HCT116 (cell line): Measurements from ENCODE around the gene CUEDC1. TPM values are rescaled to one million over a fixed set of nuclear protein-coding genes. Genes with fewer than 3 reads are reported as not detected.

Experiments used
- ATAC-seq: fragments of 200-7000 bp; cut with Tn5 transposase; 2 replicates; pipeline ENCODE4 v1.9.1; 2020; ENCODE audit warnings: mild to moderate bottlenecking, moderate library complexity
- BruUV-seq: library from RNA; stranded (reverse); fragments of 400-500 nt; replicated peaks from 2 replicates; lab custom pipeline; 2021; lab: Mats Ljungman, UMichigan
- CTCF ChIA-PET: fragments of 300-600 bp; sonication (Branson Sonifier 250); formaldehyde crosslinking; loops from one replicate; lab custom pipeline; 2021; ENCODE audit warnings: antibody characterized with exemption; lab: Charles Lee
- POLR2A ChIA-PET: fragments of 300-600, 350-600 bp; sonication (Branson Sonifier 250); formaldehyde crosslinking; loops from one replicate; lab custom pipeline; 2021; ENCODE audit warnings: antibody characterized with exemption; lab: Charles Lee
- RAD21 ChIA-PET, 2 experiments: fragments of 300-600 bp; sonication (Branson Sonifier 250); formaldehyde crosslinking; loops; one replicate each; lab custom pipeline; 2023; ENCODE audit warnings: low total read pairs in 2 of 2; ENCODE audit not compliant: uncharacterized antibody in 2 of 2, unreplicated experiment in 2 of 2, low non-redundant PET in 1 of 2; lab: Charles Lee
- DNase-seq: peaks from one replicate; pipeline ENCODE4 v3.0.0-alpha.2; 2010; ENCODE audit warnings: low read depth, low spot score
- H2AFZ ChIP-seq: fragments of 200-600 bp; shearing (Covaris generic), sonication (generic); 2 replicates; pipeline ENCODE4 v1.6.1; 2017; ENCODE audit warnings: low read depth, mixed run types, mixed read lengths, antibody characterized with exemption, low read length; ENCODE audit not compliant: poor library complexity, severe bottlenecking
- H3K27ac ChIP-seq: 2 replicates; pipeline ENCODE4 v1.5.1; 2012; ENCODE audit warnings: low read depth, low read length
- H3K27me3 ChIP-seq: fragments of 200-600 bp; sonication (generic); 2 replicates; pipeline ENCODE4 v1.6.1; 2016; ENCODE audit warnings: mixed run types, low read length, mixed read lengths; ENCODE audit not compliant: insufficient read depth
- H3K36me3 ChIP-seq, 2 experiments: fragments of 200-500 bp in 1 of 2; fragments of 200-600 bp in 1 of 2; sonication (Bioruptor generic) in 1 of 2; sonication (generic) in 1 of 2; 2 replicates each; pipeline versions ENCODE4 v1.5.1 to v1.6.1; 2014 to 2016; ENCODE audit warnings: low read length in 2 of 2, inconsistent platforms in 1 of 2, mixed read lengths in 1 of 2, mixed run types in 1 of 2; ENCODE audit not compliant: insufficient read depth in 2 of 2, control insufficient read depth in 1 of 2
- H3K4me1 ChIP-seq, 2 experiments: fragments of 200-600 bp in 1 of 2; sonication (generic) in 1 of 2; 2 replicates each; pipeline versions ENCODE4 v1.5.1 to v1.6.1; 2012 to 2017; ENCODE audit warnings: low read length in 2 of 2, inconsistent platforms in 1 of 2, mild to moderate bottlenecking in 1 of 2, mixed read lengths in 1 of 2, mixed run types in 1 of 2, moderate library complexity in 1 of 2; ENCODE audit not compliant: insufficient read depth in 2 of 2, control insufficient read depth in 1 of 2
- H3K4me2 ChIP-seq: fragments of 200-600 bp; sonication (generic); 2 replicates; pipeline ENCODE4 v1.6.1; 2017; ENCODE audit warnings: mixed run types, low read length, mixed read lengths
- H3K4me3 ChIP-seq, 2 experiments: fragments of 200-600 bp in 1 of 2; sonication (generic) in 1 of 2; replicated peaks in 1 of 2; 2 replicates each; pipeline ENCODE4 v1.5.1; 2011 to 2016; ENCODE audit warnings: low read length in 2 of 2, control low read depth in 1 of 2, low read depth in 1 of 2, mild to moderate bottlenecking in 1 of 2, mixed read lengths in 1 of 2, mixed run types in 1 of 2
- H3K79me2 ChIP-seq: fragments of 200-600 bp; sonication (generic); 2 replicates; pipeline ENCODE4 v1.6.1; 2017; ENCODE audit warnings: mild to moderate bottlenecking, mixed run types, low read length, moderate library complexity, mixed read lengths; ENCODE audit not compliant: insufficient read depth
- H3K9ac ChIP-seq: fragments of 200-600 bp; sonication (generic); 2 replicates; pipeline ENCODE4 v1.6.1; 2016; ENCODE audit warnings: low read length, mixed read lengths
- H3K9me2 ChIP-seq: fragments of 200-600 bp; sonication (generic), shearing (Covaris generic); 2 replicates; pipeline ENCODE4 v1.6.1; 2017; ENCODE audit warnings: mixed run types, mild to moderate bottlenecking, moderate library complexity; ENCODE audit not compliant: insufficient read depth
- H3K9me3 ChIP-seq, 2 experiments: fragments of 200-500 bp in 1 of 2; fragments of 200-600 bp in 1 of 2; sonication (Bioruptor generic) in 1 of 2; sonication (generic) in 1 of 2; 2 replicates each; pipeline ENCODE4 v1.6.1; 2014 to 2017; ENCODE audit warnings: low read length in 2 of 2, mixed read lengths in 2 of 2, inconsistent platforms in 1 of 2, low read depth in 1 of 2, mild to moderate bottlenecking in 1 of 2, mixed run types in 1 of 2, moderate library complexity in 1 of 2; ENCODE audit not compliant: control insufficient read depth in 1 of 2, insufficient read depth in 1 of 2
- H4K20me1 ChIP-seq: fragments of 200-600 bp; sonication (generic), shearing (Covaris generic); 2 replicates; pipeline ENCODE4 v1.6.1; 2017; ENCODE audit warnings: mixed run types, mild to moderate bottlenecking, moderate library complexity; ENCODE audit not compliant: insufficient read depth
- CBX3 ChIP-seq: IDR thresholded peaks from 2 replicates; pipeline ENCODE4 v1.6.1; 2012; ENCODE audit warnings: low read depth
- EGR1 ChIP-seq: IDR thresholded peaks from 2 replicates; pipeline ENCODE4 v1.6.1; 2012; ENCODE audit warnings: low read depth
- EZH2 ChIP-seq: fragments of 200-600 bp; sonication (generic); IDR thresholded peaks from 2 replicates; pipeline ENCODE4 v1.6.1; 2017; ENCODE audit warnings: antibody characterized with exemption, mixed run types
- JUND ChIP-seq: IDR thresholded peaks from 2 replicates; pipeline ENCODE4 v1.6.1; 2012
- POLR2A ChIP-seq: IDR thresholded peaks from 2 replicates; pipeline ENCODE4 v1.7.0; 2011; ENCODE audit warnings: borderline replicate concordance; ENCODE audit not compliant: insufficient read depth, insufficient read length; ENCODE audit errors: extremely low read depth
- RAD21 ChIP-seq: IDR thresholded peaks from 2 replicates; pipeline ENCODE4 v1.6.1; 2012; ENCODE audit warnings: low read depth, mild to moderate bottlenecking
- SRF ChIP-seq: IDR thresholded peaks from 2 replicates; pipeline ENCODE4 v1.6.1; 2012; ENCODE audit warnings: low read depth
- YY1 ChIP-seq: IDR thresholded peaks from 2 replicates; pipeline ENCODE4 v1.6.1; 2011; ENCODE audit warnings: low read length, low read depth, moderate library complexity, mild to moderate bottlenecking; ENCODE audit not compliant: insufficient replicate concordance; ENCODE audit errors: extremely low read depth
- ZFX ChIP-seq: fragments of 450-650 bp; IDR thresholded peaks from 2 replicates; pipeline ENCODE4 v1.6.1; 2017
- ZNF274 ChIP-seq: fragments of 200-500 bp; sonication (Bioruptor generic); IDR thresholded peaks from 2 replicates; pipeline ENCODE4 v1.6.1; 2014; ENCODE audit warnings: mild to moderate bottlenecking, low read depth, low read length, inconsistent platforms
- intact Hi-C: fragments of 100-400 bp; cut with micrococcal nuclease; formaldehyde crosslinking; loops from 2 replicates; pipeline ENCODE4 v1.10.0; 2022
- total RNA-seq: library from RNA; stranded (reverse); gene quantifications from one replicate; pipeline ENCODE4 v1.2.1, GENCODE V29; 2021; ENCODE audit not compliant: unreplicated experiment
- TF ChIP-seq, protein P1 (sequence below): IDR thresholded peaks from 2 replicates; pipeline ENCODE4 v1.6.1; 2011; ENCODE audit warnings: mild to moderate bottlenecking, low read length, moderate library complexity; ENCODE audit not compliant: insufficient replicate concordance; ENCODE audit errors: extremely low read depth
- TF ChIP-seq, protein P2 (sequence below): IDR thresholded peaks from 2 replicates; pipeline ENCODE4 v1.6.1; 2012
- TF ChIP-seq, protein P3 (sequence below), 3 experiments: fragments of 200-600 bp in 1 of 3; sonication (generic) in 1 of 3; IDR thresholded peaks in 2 of 3; conservative IDR thresholded peaks in 1 of 3; 2 replicates each; pipeline ENCODE4 v1.5.1; 2012 to 2017; ENCODE audit warnings: low read depth in 2 of 3, low read length in 2 of 3, antibody characterized with exemption in 1 of 3, borderline replicate concordance in 1 of 3, control low read depth in 1 of 3, mild to moderate bottlenecking in 1 of 3, mixed read lengths in 1 of 3, mixed run types in 1 of 3, moderate library complexity in 1 of 3; ENCODE audit not compliant: insufficient read depth in 1 of 3

The CUEDC1 gene
- total RNA-seq, 1 experiment from 2014 or later = 60.2 TPM

DNA sequence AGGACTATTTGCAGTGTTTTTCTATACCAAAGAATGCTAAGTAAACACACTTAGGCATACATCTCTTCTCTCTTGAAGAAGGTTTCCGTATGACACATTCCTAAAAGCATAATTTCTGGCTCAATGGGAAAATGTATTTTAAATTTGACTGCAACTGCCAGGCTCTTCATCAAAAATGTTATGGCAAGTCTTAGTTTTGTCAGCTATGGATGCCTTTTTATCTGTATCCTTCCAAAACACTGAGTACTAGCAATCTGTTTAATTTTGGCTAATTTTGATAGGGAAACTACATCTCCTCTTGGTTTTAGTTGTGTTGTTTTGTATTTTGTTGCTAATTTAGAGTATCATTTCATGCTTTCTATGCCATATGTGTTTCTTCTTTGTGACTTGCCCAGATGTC lies 140.8 kb downstream of the CUEDC1 start:
- Histone ChIP-seq H3K4me3 (no peak overlapping the region), H2AFZ (no peak overlapping the region), H3K4me1 (no peaks in the 10 kb centered on the region), H3K4me2 (no peak overlapping the region), H3K9ac (no peak overlapping the region), H4K20me1 (no peaks in the 10 kb centered on the region), H3K9me3 (no peaks in the 10 kb centered on the region), H3K27me3 (peaks cover 8% of the 10 kb centered on the region), H3K9me2 (no peaks in the 10 kb centered on the region), H3K27ac (no peak overlapping the region), H3K36me3 (no peaks in the 10 kb centered on the region), H3K79me2 (no peaks in the 10 kb centered on the region)
- DNase-seq = no peak
- intact Hi-C loops = no loop called here
- ATAC-seq = no peak
- POLR2A ChIA-PET = no interaction called here
- CTCF ChIA-PET = interaction anchor here (3.6 kb wide), 1 partner anchor 19 kb away, joined by 13 read pairs; no protein-coding TSS in a partner anchor
- BruUV-seq = no TSS peak
- TF ChIP-seq YY1 (no peak), ZNF274 (no peak), EZH2 (no peak), SRF (no peak), RAD21 (no peak), POLR2A (no peak), EGR1 (no peak), JUND (no peak), CBX3 (no peak), ZFX (no peak)
- TF ChIP-seq, protein P1, sequence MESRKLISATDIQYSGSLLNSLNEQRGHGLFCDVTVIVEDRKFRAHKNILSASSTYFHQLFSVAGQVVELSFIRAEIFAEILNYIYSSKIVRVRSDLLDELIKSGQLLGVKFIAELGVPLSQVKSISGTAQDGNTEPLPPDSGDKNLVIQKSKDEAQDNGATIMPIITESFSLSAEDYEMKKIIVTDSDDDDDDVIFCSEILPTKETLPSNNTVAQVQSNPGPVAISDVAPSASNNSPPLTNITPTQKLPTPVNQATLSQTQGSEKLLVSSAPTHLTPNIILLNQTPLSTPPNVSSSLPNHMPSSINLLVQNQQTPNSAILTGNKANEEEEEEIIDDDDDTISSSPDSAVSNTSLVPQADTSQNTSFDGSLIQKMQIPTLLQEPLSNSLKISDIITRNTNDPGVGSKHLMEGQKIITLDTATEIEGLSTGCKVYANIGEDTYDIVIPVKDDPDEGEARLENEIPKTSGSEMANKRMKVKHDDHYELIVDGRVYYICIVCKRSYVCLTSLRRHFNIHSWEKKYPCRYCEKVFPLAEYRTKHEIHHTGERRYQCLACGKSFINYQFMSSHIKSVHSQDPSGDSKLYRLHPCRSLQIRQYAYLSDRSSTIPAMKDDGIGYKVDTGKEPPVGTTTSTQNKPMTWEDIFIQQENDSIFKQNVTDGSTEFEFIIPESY = no peak
- TF ChIP-seq, protein P2, sequence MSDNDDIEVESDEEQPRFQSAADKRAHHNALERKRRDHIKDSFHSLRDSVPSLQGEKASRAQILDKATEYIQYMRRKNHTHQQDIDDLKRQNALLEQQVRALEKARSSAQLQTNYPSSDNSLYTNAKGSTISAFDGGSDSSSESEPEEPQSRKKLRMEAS = no peak
- TF ChIP-seq, protein P3, sequence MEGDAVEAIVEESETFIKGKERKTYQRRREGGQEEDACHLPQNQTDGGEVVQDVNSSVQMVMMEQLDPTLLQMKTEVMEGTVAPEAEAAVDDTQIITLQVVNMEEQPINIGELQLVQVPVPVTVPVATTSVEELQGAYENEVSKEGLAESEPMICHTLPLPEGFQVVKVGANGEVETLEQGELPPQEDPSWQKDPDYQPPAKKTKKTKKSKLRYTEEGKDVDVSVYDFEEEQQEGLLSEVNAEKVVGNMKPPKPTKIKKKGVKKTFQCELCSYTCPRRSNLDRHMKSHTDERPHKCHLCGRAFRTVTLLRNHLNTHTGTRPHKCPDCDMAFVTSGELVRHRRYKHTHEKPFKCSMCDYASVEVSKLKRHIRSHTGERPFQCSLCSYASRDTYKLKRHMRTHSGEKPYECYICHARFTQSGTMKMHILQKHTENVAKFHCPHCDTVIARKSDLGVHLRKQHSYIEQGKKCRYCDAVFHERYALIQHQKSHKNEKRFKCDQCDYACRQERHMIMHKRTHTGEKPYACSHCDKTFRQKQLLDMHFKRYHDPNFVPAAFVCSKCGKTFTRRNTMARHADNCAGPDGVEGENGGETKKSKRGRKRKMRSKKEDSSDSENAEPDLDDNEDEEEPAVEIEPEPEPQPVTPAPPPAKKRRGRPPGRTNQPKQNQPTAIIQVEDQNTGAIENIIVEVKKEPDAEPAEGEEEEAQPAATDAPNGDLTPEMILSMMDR (IDR thresholded peaks at IDR 0.05 in 2 of 3, conservative IDR thresholded peaks at IDR 0.05 in 1 of 3; ENCODE audit: borderline replicate concordance in 1 of 3, insufficient read depth in 1 of 3, low read depth in 2 of 3, low read length in 2 of 3) = no peak
- RAD21 ChIA-PET = no interaction called here
